Measurements from ENCODE around the gene RNF167. TPM values are rescaled to one million over a fixed set of nuclear protein-coding genes. Genes with fewer than 3 reads are reported as not detected.

Gene RNF167
- total RNA-seq, 1 experiment from 2014 or later: 100.0 TPM

DNA sequence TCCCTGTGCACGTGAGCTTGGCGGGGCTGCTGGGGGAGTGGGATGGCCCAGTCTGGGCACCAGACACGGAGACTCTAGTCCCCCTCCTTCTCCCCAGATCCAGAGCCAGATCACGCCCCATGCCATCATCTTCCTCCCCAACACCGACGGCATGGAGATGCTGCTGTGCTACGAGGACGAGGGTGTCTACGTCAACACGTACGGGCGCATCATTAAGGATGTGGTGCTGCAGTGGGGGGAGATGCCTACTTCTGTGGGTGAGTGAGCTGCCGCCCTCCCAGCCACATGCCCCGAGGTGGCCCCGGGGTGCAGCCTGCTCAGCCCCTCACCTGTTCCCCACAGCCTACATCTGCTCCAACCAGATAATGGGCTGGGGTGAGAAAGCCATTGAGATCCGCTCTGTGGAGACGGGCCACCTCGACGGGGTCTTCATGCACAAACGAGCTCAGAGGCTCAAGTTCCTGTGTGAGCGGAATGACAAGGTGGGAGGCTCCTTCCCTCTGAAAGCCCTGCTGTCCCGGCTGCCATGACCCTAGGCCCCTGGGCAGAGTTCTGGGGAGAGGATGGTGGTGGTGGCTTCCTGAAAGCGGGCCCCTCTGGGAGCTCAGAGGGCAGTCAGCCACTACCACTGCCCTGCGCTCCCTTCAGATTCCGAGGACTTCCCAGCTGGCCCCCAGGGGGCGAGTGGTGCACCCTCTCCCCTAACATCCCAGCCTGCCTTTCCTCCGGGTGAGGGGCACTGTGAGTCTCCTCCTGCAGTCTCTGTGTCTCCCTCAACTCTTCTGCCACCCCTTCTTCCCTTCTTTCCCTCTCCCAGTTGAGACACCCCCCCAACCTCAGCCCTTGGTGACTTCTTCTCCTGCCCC, 43.5 kb upstream of the RNF167 start:
- no TSS peak for BruUV-seq (replicated peaks)
- H3K27ac Mint-ChIP-seq (ENCODE audit: low read depth, unreplicated experiment): no peak overlapping the region
- H3K27me3 Mint-ChIP-seq (ENCODE audit: insufficient read depth, unreplicated experiment): no peaks in the 10 kb centered on the region
- ChIA-PET CTCF (interaction anchor here (0.6 to 1.1 kb wide), 2 partner anchors 109 to 160 kb away, joined by 3 read pairs; no protein-coding TSS in a partner anchor), POLR2A (interaction anchor here (1.5 kb wide), 1 partner anchor 106 kb away, joined by 5 read pairs; no protein-coding TSS in a partner anchor)
- TF ChIP-seq, protein P1, sequence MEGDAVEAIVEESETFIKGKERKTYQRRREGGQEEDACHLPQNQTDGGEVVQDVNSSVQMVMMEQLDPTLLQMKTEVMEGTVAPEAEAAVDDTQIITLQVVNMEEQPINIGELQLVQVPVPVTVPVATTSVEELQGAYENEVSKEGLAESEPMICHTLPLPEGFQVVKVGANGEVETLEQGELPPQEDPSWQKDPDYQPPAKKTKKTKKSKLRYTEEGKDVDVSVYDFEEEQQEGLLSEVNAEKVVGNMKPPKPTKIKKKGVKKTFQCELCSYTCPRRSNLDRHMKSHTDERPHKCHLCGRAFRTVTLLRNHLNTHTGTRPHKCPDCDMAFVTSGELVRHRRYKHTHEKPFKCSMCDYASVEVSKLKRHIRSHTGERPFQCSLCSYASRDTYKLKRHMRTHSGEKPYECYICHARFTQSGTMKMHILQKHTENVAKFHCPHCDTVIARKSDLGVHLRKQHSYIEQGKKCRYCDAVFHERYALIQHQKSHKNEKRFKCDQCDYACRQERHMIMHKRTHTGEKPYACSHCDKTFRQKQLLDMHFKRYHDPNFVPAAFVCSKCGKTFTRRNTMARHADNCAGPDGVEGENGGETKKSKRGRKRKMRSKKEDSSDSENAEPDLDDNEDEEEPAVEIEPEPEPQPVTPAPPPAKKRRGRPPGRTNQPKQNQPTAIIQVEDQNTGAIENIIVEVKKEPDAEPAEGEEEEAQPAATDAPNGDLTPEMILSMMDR (IDR thresholded peaks at IDR 0.05; ENCODE audit: unreplicated experiment): no peak
- H3K36me3 Mint-ChIP-seq (ENCODE audit: insufficient read depth, unreplicated experiment): peaks cover 65% of the 10 kb centered on the region
- intact Hi-C loops (cut with micrococcal nuclease): no loop called here
- H3K4me3 Mint-ChIP-seq (ENCODE audit: unreplicated experiment): no peak overlapping the region
- no peak for DNase-seq (ENCODE audit: unreplicated experiment)
- no peaks in the 10 kb centered on the region for H3K9me3 Mint-ChIP-seq (ENCODE audit: unreplicated experiment)
- no peaks in the 10 kb centered on the region for H3K4me1 Mint-ChIP-seq (ENCODE audit: insufficient read depth, unreplicated experiment)

DNA sequence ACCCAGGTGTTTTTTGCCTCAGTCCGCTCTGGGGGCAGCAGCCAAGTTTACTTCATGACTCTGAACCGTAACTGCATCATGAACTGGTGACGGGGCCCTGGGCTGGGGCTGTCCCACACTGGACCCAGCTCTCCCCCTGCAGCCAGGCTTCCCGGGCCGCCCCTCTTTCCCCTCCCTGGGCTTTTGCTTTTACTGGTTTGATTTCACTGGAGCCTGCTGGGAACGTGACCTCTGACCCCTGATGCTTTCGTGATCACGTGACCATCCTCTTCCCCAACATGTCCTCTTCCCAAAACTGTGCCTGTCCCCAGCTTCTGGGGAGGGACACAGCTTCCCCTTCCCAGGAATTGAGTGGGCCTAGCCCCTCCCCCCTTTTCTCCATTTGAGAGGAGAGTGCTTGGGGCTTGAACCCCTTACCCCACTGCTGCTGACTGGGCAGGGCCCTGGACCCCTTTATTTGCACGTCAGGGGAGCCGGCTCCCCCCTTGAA, 42.8 kb upstream of the RNF167 start:
- Mint-ChIP-seq H3K27me3 (ENCODE audit: insufficient read depth, unreplicated experiment) (no peaks in the 10 kb centered on the region), H3K9me3 (ENCODE audit: unreplicated experiment) (no peaks in the 10 kb centered on the region), H3K4me3 (ENCODE audit: unreplicated experiment) (no peak overlapping the region), H3K27ac (ENCODE audit: low read depth, unreplicated experiment) (no peak overlapping the region), H3K4me1 (ENCODE audit: insufficient read depth, unreplicated experiment) (peaks cover 2% of the 10 kb centered on the region), H3K36me3 (ENCODE audit: insufficient read depth, unreplicated experiment) (peaks cover 58% of the 10 kb centered on the region)
- intact Hi-C loops (cut with micrococcal nuclease): no loop called here
- TF ChIP-seq, protein P1 (IDR thresholded peaks at IDR 0.05; ENCODE audit: unreplicated experiment): no peak
- BruUV-seq (replicated peaks): no TSS peak
- POLR2A ChIA-PET: interaction anchor here (0.6 to 1.5 kb wide), 2 partner anchors 73 to 107 kb away, joined by 3 to 5 read pairs; no protein-coding TSS in a partner anchor
- no peak for DNase-seq (ENCODE audit: unreplicated experiment)
- CTCF ChIA-PET: interaction anchor here (0.6 to 1.1 kb wide), 2 partner anchors 109 to 159 kb away, joined by 3 read pairs; no protein-coding TSS in a partner anchor

DNA sequence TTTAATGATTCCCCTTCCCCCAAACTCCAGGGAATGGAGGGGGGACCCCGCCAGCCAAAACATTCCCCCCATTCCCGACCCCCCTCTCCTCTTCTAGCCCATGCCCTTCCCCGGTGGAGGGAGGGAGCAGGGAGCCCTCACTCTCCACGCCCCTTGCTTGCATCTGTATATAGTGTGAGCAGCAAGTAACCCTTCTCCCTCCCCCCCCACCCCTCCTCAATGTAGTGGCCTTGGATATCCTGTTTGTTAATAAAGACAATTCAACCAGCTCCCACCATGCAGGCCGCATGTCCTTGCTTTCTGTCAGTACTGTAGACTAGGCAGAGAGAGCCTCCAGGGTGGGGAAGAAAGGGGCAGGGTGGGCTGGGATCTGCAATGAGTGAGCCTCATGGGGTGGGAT, 42.3 kb upstream of the RNF167 start:
- intact Hi-C loops (cut with micrococcal nuclease): no loop called here
- POLR2A ChIA-PET: interaction anchor here (0.6 kb wide), 1 partner anchor 74 kb away, joined by 3 read pairs; no protein-coding TSS in a partner anchor
- BruUV-seq (replicated peaks): no TSS peak
- no peak for DNase-seq (ENCODE audit: unreplicated experiment)
- TF ChIP-seq, protein P1 (IDR thresholded peaks at IDR 0.05; ENCODE audit: unreplicated experiment): no peak
- H3K27ac Mint-ChIP-seq (ENCODE audit: low read depth, unreplicated experiment): no peak overlapping the region
- CTCF ChIA-PET: interaction anchor here (0.6 kb wide), 1 partner anchor 105 kb away, joined by 3 read pairs; no protein-coding TSS in a partner anchor
- H3K27me3 Mint-ChIP-seq (ENCODE audit: insufficient read depth, unreplicated experiment): no peaks in the 10 kb centered on the region
- H3K4me1 Mint-ChIP-seq (ENCODE audit: insufficient read depth, unreplicated experiment): peaks cover 7% of the 10 kb centered on the region
- no peak overlapping the region for H3K4me3 Mint-ChIP-seq (ENCODE audit: unreplicated experiment)
- no peaks in the 10 kb centered on the region for H3K9me3 Mint-ChIP-seq (ENCODE audit: unreplicated experiment)
- peaks cover 58% of the 10 kb centered on the region for H3K36me3 Mint-ChIP-seq (ENCODE audit: insufficient read depth, unreplicated experiment)

DNA sequence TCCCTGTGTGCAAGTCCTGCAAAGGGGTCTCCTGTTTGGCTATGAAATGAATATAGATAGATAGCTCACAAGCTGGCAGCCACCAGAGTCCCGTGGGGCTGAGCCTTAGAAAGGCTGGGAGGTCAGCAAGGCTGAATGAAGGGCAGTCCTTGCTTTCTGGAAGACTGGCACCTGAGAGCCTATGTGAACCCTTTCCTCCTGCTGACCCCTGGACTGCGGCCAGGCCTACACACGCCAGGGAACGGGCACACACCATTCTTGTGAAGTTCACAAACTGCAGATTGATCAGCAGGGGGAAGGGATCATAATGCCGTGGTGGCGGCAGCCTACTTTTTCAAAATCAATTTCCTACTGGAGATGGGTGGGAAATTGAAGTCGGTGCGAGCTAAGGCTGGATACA, 41.7 kb upstream of the RNF167 start:
- Mint-ChIP-seq H3K4me3 (ENCODE audit: unreplicated experiment) (no peak overlapping the region), H3K4me1 (ENCODE audit: insufficient read depth, unreplicated experiment) (peaks cover 13% of the 10 kb centered on the region), H3K27ac (ENCODE audit: low read depth, unreplicated experiment) (no peak overlapping the region), H3K36me3 (ENCODE audit: insufficient read depth, unreplicated experiment) (peaks cover 61% of the 10 kb centered on the region), H3K27me3 (ENCODE audit: insufficient read depth, unreplicated experiment) (no peaks in the 10 kb centered on the region), H3K9me3 (ENCODE audit: unreplicated experiment) (no peaks in the 10 kb centered on the region)
- ChIA-PET POLR2A (interaction anchor here (0.7 to 1.1 kb wide), 2 partner anchors 48 to 102 kb away, joined by 3 read pairs; partner anchors contain the start of gene PSMB6), CTCF (interaction anchor here (0.6 to 1.0 kb wide), 3 partner anchors 10 to 106 kb away, joined by 3 to 5 read pairs (median 3); no protein-coding TSS in a partner anchor)
- intact Hi-C loops (cut with micrococcal nuclease): no loop called here
- DNase-seq (ENCODE audit: unreplicated experiment): no peak
- TF ChIP-seq, protein P1 (IDR thresholded peaks at IDR 0.05; ENCODE audit: unreplicated experiment): no peak
- BruUV-seq (replicated peaks): no TSS peak
